ENCODE measurements around the gene KLRG1.
A peak's percentile ranks its signal among the peaks of the same experiment; 100 is the strongest.

Gene KLRG1

DNA sequence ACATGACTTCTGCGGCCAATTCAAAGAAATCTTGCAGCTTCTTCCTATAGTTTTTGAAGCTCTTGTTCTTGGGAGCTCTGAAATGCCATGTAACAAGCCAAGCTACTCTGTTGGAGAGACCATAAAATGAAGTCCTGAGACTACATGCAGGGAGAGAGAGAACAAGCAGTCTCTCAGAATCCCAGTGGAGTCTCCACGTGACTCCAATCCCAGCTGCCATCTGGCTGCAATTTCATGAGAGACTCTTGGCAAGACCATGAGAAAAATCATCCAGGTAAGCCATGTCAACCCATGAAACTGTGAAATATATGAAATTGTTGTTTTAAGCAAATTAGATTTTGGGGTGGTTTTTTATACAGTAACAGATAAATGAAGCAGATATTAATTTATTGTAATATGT, 54.4 kb downstream of the KLRG1 start:
- no peak for DNase-seq

DNA sequence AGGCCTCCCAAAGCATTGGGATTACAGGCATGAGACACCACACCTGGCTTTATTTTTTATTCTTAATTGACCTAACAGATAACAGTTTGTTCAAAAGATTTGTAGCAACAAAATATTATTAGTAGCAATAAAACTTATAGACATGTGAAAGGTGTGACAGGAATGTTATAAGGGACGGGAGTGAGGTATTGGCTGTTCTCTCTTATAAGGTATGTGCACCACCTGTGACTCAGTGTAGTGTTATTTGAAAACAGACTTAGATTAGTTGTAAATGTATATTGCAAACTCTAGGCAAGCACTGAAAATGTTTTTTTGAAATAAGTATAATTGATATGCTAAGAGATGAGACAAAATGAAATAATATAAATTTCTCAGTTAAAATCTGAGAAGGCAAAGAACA, 57.8 kb downstream of the KLRG1 start:
- no peak for DNase-seq

DNA sequence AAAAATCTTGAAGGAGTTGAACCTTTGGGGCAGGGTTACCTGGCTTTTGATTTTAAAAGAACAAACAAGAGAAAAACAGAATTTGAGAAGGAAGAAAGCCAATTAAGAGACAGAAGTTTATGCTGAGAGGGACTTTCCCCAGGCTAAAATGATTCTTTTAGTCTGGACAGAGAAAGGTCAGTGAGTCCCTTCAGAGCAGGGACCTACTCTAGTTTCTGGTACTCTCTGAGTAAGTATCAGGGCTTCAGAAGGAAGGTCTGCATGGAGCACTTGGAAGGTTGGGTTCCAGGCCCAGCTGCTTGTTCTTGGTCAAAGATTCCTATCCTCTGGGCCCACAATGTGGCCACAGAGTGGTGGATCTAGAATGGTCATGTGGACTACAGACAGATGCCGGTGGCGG, 59.6 kb downstream of the KLRG1 start:
- DNase-seq: no peak

DNA sequence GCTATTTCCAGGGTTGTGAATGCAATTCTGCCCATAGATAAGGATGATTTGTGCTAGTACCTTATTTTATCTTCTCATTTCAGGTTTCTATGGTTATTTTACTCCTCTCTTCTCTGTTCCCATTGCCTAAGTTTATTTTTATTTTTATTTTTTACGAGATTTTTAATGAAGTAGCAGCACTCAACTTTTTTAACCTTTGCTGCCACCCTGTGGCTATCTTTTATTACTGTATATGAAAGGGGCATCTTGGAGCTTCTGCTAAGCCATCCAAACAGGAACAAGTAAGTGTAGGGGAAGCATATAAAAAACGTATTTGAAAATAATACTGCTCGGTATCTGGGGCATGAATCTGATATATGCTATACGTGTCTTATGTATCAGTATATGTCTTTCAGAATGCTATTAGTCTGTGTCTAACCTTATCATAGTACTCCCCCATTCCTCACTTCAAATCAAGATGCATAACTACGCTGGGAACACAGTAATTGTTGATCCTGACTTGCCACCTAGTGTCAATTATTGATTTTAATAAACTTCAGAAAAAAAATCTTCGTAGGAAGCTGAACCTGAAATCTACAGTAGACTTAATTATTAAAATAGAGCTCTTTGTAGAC, 60.3 kb downstream of the KLRG1 start:
- DNase-seq: peak; percentile 71

DNA sequence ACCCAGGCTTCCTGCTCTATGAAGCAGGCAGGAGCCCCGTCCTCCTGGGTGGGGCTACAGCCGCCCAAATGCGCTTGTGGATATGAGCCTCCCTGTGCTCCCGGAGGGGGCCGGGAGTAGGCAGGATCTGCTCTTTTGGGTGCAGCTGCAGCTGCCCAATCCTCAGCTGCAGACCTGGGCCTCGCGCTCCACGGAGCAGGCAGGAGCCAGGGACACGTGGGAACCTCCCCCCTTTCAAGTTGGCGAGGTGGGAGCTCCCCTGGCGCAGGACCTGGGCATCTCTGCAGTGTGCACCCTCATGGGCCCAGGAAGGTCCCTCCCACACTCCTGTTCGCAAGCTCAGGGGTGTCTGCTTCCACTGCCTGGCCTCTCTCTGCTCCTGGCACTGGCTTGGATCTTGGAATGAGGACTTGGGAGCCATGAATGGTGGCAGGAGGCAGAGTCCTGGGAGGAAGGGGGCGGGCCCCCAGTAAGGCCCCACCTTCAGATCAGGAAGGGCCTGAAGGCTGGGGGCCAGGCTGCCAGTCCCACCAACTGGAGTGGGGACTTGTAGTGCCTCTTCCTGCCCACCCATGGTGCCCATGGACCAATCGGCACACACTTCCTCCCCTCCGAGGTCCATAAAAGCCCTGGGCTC, 61.3 kb downstream of the KLRG1 start:
- no peak for DNase-seq

DNA sequence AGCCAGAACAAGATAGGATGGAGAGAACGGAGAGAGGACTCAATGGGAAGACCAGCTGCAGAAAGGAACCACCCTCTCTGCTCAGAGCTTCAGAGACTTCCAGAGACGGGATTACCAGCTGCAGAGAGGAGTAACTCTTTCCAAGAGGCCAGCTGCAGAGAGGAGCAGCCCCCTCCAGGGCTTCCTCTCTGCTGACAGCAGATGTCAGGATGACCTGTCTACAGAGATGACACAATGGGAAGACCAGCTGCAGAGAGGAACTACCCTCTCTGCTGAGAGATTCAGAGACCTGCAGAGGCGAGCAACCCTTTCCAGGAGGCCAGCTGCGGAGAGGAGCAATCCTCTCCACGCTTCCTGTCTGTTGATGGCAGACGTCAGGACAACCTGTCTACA, 61.8 kb downstream of the KLRG1 start:
- no peak for DNase-seq

DNA sequence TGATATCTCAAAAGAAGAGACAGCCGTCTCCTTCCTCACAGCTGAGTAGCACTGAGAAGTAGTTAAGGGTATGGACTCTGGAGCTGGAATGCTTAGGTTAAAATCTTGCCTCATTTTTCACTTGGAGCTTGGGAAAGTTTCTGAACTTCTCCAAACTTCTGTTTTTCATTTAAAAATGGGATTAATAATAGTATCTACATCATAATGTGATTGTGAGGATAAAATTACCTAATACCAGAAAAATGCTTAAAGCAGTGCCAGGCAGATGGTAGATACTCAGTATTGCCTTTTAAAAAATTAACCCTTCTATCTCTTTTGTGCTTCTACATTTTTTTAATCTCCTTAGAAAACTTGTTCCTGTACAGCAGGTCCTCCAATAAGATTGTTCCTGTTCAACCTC, 63.3 kb downstream of the KLRG1 start:
- no peak for DNase-seq
